Measurements from ENCODE around the gene MAP3K19.

The MAP3K19 gene

DNA sequence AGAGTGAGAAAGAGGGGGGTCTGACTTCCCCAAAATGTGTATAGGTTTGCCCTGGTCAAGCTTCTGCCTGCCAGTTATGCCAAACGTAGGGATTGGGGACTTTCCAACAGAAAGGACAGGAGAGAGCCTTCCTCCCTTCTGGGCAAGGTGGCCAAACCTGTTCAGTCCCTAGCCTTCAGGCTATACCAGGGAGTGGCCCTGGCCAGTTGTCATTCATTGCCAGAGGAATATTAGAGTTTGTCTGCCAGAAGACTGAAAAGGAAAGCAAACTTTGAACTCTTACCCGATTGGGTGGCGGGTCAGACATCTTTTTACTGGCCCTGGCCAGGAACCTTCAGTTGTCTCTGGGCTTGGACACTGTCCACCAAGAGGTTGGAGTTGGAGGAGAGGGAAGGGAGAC, 27.0 kb upstream of the MAP3K19 start:
- Histone ChIP-seq H3K9ac (ENCODE audit: low read length) (no peak overlapping the region), H3K9me3 (ENCODE audit: control insufficient read depth, low read length) (peaks cover 4% of the 10 kb centered on the region), H3K27me3 (ENCODE audit: control insufficient read depth, insufficient read depth, low read length) (no peaks in the 10 kb centered on the region), H3K4me1 (ENCODE audit: control insufficient read depth, insufficient read depth, low read length) (peaks cover 11% of the 10 kb centered on the region), H3K4me3 (ENCODE audit: low read length) (no peak overlapping the region), H3K36me3 (ENCODE audit: control insufficient read depth, insufficient read depth, low read length) (peaks cover 8% of the 10 kb centered on the region)

DNA sequence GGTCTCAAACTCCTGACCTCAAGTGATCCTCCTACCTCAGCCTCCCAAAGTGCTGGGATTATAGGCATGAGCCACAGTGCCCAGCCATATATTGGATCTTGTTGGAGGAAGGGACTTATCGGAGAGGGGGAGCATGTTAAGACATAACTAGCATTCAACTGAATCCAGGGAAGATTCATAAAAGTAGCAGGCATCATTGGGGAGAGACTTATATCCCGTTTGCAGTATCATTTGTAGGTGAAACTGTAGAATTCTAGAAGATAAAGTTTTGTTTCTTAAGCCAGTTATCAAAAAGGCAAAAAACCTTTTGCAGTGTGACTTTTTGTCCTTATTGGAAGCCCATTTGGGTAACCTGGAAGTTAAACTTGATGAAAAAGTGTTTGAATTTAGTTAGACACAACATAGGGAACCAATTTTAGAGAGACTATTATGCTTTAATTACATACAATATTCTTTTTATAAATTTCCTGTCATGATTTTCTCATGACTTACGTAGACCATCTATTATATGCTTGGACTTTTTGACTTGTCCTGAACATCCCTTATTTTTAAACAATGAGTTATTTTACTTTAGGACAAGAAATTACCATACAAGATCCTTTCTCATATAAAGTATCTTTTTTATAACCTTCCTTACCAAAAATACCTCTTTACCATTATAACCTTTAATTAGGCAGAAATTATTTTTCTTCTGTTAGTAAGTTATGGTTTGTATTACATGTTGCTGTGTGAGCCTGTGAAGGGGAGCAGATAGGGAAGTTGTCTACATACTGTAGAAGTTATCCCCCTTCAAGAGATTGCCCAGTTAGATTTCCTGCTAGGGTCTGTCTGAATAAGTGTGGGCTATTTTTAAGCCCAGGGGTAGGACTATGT, 25.1 kb upstream of the MAP3K19 start:
- Histone ChIP-seq H3K9ac (ENCODE audit: low read length) (no peak overlapping the region), H3K9me3 (ENCODE audit: control insufficient read depth, low read length) (peaks cover 4% of the 10 kb centered on the region), H3K36me3 (ENCODE audit: control insufficient read depth, insufficient read depth, low read length) (peaks cover 8% of the 10 kb centered on the region), H3K4me3 (ENCODE audit: low read length) (no peak overlapping the region), H3K27me3 (ENCODE audit: control insufficient read depth, insufficient read depth, low read length) (no peaks in the 10 kb centered on the region), H3K4me1 (ENCODE audit: control insufficient read depth, insufficient read depth, low read length) (peaks cover 11% of the 10 kb centered on the region)

DNA sequence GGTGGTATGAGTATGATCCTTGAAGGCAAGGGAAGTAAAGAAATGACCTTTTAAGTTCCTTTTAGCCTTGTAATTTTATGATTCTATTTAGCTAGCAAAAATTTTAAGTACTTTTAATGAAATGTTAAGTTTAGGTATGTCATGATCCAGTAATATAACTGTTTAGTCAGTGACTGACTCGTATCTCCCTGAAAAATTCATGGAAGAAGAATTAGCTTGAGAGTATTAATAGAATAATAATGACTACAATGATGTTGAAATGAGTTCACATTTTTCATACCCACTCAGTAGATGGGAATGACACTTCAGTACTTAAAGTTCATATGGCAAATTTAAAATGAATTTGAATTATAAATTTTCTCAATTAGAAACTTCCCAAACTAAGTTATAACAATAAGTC, 19.5 kb upstream of the MAP3K19 start:
- Histone ChIP-seq H3K27me3 (ENCODE audit: control insufficient read depth, insufficient read depth, low read length) (no peaks in the 10 kb centered on the region), H3K4me1 (ENCODE audit: control insufficient read depth, insufficient read depth, low read length) (no peaks in the 10 kb centered on the region), H3K9me3 (ENCODE audit: control insufficient read depth, low read length) (no peaks in the 10 kb centered on the region), H3K36me3 (ENCODE audit: control insufficient read depth, insufficient read depth, low read length) (no peaks in the 10 kb centered on the region), H3K9ac (ENCODE audit: low read length) (no peak overlapping the region), H3K4me3 (ENCODE audit: low read length) (no peak overlapping the region)

DNA sequence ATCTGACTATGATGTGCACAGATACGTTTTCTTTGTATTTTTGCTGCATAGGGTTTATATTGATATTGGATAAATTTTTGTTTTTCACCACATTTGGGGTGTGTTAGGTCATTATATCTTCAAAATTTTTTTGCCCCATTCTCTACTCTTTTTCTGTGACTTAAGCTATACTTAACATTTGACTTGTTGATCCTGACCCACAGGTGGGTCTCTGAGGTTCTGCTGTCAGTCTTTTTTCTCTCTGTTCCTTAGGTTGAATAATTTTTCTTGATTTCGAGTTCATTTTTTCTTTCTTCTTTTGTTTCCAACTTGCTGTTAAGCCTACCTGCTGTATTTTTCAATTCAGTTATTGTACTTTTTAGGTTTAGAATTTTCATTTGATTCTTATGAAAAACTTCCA, 16.9 kb upstream of the MAP3K19 start:
- Histone ChIP-seq H3K4me3 (ENCODE audit: low read length) (no peak overlapping the region), H3K36me3 (ENCODE audit: control insufficient read depth, insufficient read depth, low read length) (no peaks in the 10 kb centered on the region), H3K27me3 (ENCODE audit: control insufficient read depth, insufficient read depth, low read length) (no peaks in the 10 kb centered on the region), H3K4me1 (ENCODE audit: control insufficient read depth, insufficient read depth, low read length) (no peaks in the 10 kb centered on the region), H3K9me3 (ENCODE audit: control insufficient read depth, low read length) (no peaks in the 10 kb centered on the region), H3K9ac (ENCODE audit: low read length) (no peak overlapping the region)

DNA sequence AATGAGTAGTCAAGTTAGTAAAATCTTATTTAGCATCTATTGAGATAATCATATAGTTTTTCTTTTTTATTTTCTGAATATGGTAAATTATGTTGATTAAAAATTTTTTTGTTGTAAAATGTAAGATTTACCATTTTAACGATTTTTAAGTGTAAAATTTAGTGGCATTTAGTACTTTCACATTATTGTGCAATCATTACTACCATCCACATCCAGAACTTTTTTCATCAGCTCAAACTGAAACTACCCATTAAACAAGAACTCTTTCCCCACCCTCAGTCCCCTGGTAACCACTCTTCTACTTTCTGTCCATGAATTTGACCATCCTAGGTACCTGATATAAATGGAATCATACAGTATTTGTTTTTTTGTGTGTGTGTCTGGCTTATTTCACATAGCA, 16.0 kb upstream of the MAP3K19 start:
- no peak overlapping the region for H3K4me3 ChIP-seq (ENCODE audit: low read length)
- H3K4me1 ChIP-seq (ENCODE audit: control insufficient read depth, insufficient read depth, low read length): no peaks in the 10 kb centered on the region
- H3K9me3 ChIP-seq (ENCODE audit: control insufficient read depth, low read length): no peaks in the 10 kb centered on the region
- H3K27me3 ChIP-seq (ENCODE audit: control insufficient read depth, insufficient read depth, low read length): no peaks in the 10 kb centered on the region
- no peaks in the 10 kb centered on the region for H3K36me3 ChIP-seq (ENCODE audit: control insufficient read depth, insufficient read depth, low read length)
- no peak overlapping the region for H3K9ac ChIP-seq (ENCODE audit: low read length)

DNA sequence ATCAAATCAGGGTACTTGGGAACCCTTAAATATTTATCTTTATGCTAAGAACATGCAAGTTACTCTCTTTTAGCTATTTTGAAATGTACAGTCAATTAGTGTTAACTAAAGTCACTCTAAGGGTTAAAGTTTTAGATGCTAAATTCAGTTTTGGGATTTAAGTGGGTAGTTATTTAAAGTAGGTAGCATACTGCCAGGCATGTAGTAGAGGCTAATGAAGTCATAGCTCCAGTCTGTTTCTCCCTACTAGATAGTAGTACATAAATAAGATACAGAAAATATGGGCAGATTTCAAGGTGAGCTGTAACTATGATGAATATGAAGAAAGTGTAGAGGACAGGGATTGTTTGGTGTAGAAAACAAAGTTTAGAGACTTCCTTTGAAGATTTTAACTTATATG, 12.3 kb upstream of the MAP3K19 start:
- Histone ChIP-seq H3K4me1 (ENCODE audit: control insufficient read depth, insufficient read depth, low read length) (no peaks in the 10 kb centered on the region), H3K27me3 (ENCODE audit: control insufficient read depth, insufficient read depth, low read length) (no peaks in the 10 kb centered on the region), H3K9ac (ENCODE audit: low read length) (no peak overlapping the region), H3K36me3 (ENCODE audit: control insufficient read depth, insufficient read depth, low read length) (no peaks in the 10 kb centered on the region), H3K4me3 (ENCODE audit: low read length) (no peak overlapping the region), H3K9me3 (ENCODE audit: control insufficient read depth, low read length) (no peaks in the 10 kb centered on the region)

DNA sequence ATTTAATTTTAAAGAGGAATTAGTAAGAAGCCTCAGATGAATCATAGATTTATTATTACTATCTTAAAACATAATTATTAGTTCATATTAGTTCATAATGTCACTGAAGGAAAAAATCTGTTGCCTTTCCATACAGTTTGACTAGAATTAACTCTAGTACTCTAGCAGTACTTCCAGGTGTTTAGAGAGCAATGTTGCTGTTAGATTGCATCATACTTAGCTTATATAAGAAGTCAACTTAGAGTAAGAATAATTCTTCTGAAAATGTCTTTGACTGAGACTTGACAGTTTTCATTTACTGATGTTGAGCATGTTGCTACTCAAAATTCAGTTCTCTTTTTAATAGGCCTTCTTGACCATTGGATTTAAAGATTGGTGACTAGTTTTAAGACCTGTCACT, 9.5 kb upstream of the MAP3K19 start:
- Histone ChIP-seq H3K9ac (ENCODE audit: low read length) (no peak overlapping the region), H3K4me1 (ENCODE audit: control insufficient read depth, insufficient read depth, low read length) (peaks cover 5% of the 10 kb centered on the region)

DNA sequence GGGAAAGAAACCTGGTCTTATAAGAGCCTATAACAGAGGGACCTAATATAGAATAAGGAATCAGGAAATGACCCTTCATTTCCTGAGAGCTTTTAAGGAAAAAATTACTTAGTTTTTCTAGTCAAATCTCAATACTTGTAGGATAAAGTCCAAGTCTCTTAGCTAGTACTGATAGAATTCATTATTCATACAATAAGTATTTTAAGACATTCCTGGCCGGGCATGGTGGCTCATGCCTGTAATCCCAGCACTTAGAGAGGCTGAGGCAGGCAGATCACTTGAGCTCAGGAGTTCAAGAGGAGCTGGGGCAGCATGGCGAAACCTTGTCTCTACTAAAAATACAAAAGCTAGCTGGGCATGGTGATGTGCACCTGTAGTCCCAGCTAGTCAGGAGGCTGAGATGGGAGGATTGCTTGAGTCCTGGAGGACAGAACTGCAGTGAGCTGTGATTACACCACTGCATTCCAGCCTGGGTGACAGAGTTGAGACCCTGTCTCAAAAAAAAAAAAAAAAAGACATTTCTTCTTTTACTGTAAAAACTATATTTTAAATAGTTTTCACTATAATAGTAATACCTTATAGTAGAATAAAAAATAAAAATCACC, 8.0 kb upstream of the MAP3K19 start:
- no peaks in the 10 kb centered on the region for H3K27me3 ChIP-seq (ENCODE audit: control insufficient read depth, insufficient read depth, low read length)
- H3K4me1 ChIP-seq (ENCODE audit: control insufficient read depth, insufficient read depth, low read length): peaks cover 13% of the 10 kb centered on the region
- H3K9ac ChIP-seq (ENCODE audit: low read length): no peak overlapping the region
- no peak overlapping the region for H3K4me3 ChIP-seq (ENCODE audit: low read length)
- no peaks in the 10 kb centered on the region for H3K36me3 ChIP-seq (ENCODE audit: control insufficient read depth, insufficient read depth, low read length)
- no peaks in the 10 kb centered on the region for H3K9me3 ChIP-seq (ENCODE audit: control insufficient read depth, low read length)

More for the DNA sequence above, 9.5 kb upstream of the MAP3K19 start:
- Histone ChIP-seq H3K27me3 (ENCODE audit: control insufficient read depth, insufficient read depth, low read length) (no peaks in the 10 kb centered on the region), H3K4me3 (ENCODE audit: low read length) (no peak overlapping the region), H3K9me3 (ENCODE audit: control insufficient read depth, low read length) (no peaks in the 10 kb centered on the region), H3K36me3 (ENCODE audit: control insufficient read depth, insufficient read depth, low read length) (no peaks in the 10 kb centered on the region)

DNA sequence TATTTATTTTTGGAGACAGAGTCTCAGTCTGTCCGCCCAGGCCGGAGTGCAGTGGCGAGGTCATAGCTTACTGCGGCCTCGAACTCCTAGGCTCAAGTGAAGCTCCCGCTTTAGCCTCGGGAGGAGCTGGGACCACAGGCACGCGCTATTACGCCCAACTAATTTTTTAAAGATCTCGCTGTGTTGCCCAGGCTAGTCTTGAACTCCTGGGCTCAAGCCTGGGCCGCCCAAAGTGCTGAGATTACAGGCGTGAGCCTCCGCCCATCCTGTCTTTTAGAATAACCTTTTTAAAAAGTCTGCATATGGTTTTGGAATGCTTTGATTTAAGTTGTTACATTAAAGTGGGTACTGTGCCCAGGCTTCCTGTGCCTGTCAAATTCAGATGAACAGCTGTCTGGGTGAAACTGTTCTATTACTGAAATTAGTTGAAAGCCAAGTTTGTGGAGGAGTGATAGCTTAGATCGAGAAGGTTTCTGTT, 5.8 kb upstream of the MAP3K19 start:
- Histone ChIP-seq H3K4me3 (ENCODE audit: low read length) (peak overlapping the region; percentile 86), H3K4me1 (ENCODE audit: control insufficient read depth, insufficient read depth, low read length) (peaks cover 22% of the 10 kb centered on the region), H3K36me3 (ENCODE audit: control insufficient read depth, insufficient read depth, low read length) (no peaks in the 10 kb centered on the region), H3K9me3 (ENCODE audit: control insufficient read depth, low read length) (no peaks in the 10 kb centered on the region), H3K27me3 (ENCODE audit: control insufficient read depth, insufficient read depth, low read length) (no peaks in the 10 kb centered on the region), H3K9ac (ENCODE audit: low read length) (peak overlapping the region; percentile 97)

DNA sequence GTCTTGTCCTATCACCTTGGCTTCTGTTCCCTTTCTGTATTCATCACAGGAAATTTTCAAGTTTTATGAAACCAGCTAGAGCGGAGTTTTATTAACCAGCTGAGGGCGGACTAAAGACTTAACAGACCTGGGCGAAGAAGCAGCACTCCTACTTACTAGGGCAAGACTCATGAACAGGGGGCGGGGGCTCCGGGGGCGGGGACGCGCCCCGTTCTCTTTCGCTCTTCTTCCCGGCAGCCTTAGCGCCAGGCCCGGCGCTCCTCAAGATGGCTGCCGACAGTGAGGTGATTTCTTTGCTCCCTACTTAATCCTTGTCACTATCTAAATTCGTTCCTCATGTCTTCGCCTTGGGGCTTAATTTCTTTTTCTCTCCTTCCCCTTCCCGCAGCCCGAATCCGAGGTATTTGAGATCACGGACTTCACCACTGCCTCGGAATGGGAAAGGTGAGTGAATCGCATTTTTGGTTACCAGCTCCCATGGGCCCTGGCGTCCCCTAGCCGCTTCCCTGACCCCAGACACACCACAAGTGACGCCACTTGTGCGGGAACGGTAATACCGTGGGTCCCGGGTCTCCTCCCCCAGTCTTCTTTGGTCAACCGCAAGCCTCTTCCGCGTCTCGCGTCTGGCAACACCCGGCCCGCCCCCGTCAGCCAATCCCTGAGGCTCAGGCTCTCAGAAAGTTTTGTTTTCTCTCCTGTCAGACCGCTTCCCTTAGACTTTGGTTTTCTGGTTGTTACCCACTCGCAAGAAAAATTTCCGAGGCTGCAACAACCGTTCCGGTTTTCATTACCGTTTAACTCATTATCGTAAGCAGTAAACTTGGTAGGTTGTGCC, 5.0 kb upstream of the MAP3K19 start, which contains the start of gene RAB3GAP1:
RAB3GAP1 (plus strand) TSS at position 251 of the 835 bp plus-strand sequence; CDS start at position 267, 16 bp downstream.
- Histone ChIP-seq H3K9me3 (ENCODE audit: control insufficient read depth, low read length) (no peaks in the 10 kb centered on the region), H3K9ac (ENCODE audit: low read length) (peak within 1 kb of the TSS; percentile 97), H3K4me1 (ENCODE audit: control insufficient read depth, insufficient read depth, low read length) (peaks cover 22% of the 10 kb centered on the region), H3K4me3 (ENCODE audit: low read length) (peak within 1 kb of the TSS; percentile 86), H3K27me3 (ENCODE audit: control insufficient read depth, insufficient read depth, low read length) (no peaks in the 10 kb centered on the region), H3K36me3 (ENCODE audit: control insufficient read depth, insufficient read depth, low read length) (no peaks in the 10 kb centered on the region)

DNA sequence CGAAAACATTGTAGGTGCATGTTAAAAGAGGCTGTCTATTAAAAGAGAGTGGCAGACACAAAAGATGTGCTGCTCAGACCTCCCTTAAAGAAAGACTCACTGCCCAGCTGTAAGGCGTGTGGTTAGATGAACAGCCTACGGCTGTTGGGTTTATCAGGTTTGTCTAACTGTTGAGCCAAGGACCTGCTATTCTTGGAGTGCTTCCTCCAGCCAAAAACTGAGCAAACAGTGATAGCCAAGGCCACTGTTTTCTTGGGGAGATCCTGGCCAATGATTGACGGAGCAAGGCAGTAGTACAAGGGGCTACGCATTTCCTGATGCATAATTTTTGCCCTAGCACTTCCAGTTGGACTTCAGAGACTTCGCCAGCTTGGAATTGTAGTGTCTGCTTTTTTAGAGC, 3.4 kb upstream of the MAP3K19 start:
- H3K4me1 ChIP-seq (ENCODE audit: control insufficient read depth, insufficient read depth, low read length): peaks cover 22% of the 10 kb centered on the region
- H3K9me3 ChIP-seq (ENCODE audit: control insufficient read depth, low read length): no peaks in the 10 kb centered on the region
- H3K27me3 ChIP-seq (ENCODE audit: control insufficient read depth, insufficient read depth, low read length): no peaks in the 10 kb centered on the region
- no peaks in the 10 kb centered on the region for H3K36me3 ChIP-seq (ENCODE audit: control insufficient read depth, insufficient read depth, low read length)
- H3K9ac ChIP-seq (ENCODE audit: low read length): no peak overlapping the region
- no peak overlapping the region for H3K4me3 ChIP-seq (ENCODE audit: low read length)

DNA sequence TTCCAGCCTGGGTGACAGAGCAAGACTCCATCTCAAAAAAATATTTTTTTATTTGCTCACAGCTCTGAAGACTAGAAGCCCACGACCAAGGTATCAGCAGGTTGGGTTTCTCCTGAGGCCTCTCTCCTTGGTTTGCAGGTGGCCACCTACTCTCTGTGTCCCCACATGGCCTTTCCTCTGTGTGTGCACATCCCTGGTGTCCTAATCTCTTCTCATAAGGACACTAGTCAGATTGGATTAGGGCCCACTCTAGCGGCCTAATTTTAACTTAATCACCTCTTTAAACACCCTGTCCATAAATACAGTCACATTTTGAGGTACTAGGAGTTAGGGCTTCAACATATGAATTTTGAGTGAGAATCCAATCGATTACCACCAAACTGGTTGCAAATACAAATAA, 2.9 kb upstream of the MAP3K19 start:
- Histone ChIP-seq H3K4me1 (ENCODE audit: control insufficient read depth, insufficient read depth, low read length) (peaks cover 22% of the 10 kb centered on the region), H3K27me3 (ENCODE audit: control insufficient read depth, insufficient read depth, low read length) (no peaks in the 10 kb centered on the region), H3K4me3 (ENCODE audit: low read length) (no peak overlapping the region), H3K9ac (ENCODE audit: low read length) (no peak overlapping the region), H3K9me3 (ENCODE audit: control insufficient read depth, low read length) (no peaks in the 10 kb centered on the region), H3K36me3 (ENCODE audit: control insufficient read depth, insufficient read depth, low read length) (no peaks in the 10 kb centered on the region)

Data from mucosa of stomach (tissue), 1 donor.